Astrocyte (in vitro differentiated cells and primary cell): ENCODE results near the gene DCST1.

Experiments
- EZH2 ChIP-seq: IDR thresholded peaks from 2 replicates; pipeline ENCODE4 v1.6.1; 2012; ENCODE audit warnings: mild to moderate bottlenecking, low read length, inconsistent platforms; ENCODE audit not compliant: insufficient read depth
- TF ChIP-seq, protein P1 (sequence below): IDR thresholded peaks from 2 replicates; pipeline ENCODE4 v1.5.1; 2011; ENCODE audit warnings: low read depth, mild to moderate bottlenecking, inconsistent platforms, low read length, moderate library complexity; ENCODE audit not compliant: insufficient read depth

DNA sequence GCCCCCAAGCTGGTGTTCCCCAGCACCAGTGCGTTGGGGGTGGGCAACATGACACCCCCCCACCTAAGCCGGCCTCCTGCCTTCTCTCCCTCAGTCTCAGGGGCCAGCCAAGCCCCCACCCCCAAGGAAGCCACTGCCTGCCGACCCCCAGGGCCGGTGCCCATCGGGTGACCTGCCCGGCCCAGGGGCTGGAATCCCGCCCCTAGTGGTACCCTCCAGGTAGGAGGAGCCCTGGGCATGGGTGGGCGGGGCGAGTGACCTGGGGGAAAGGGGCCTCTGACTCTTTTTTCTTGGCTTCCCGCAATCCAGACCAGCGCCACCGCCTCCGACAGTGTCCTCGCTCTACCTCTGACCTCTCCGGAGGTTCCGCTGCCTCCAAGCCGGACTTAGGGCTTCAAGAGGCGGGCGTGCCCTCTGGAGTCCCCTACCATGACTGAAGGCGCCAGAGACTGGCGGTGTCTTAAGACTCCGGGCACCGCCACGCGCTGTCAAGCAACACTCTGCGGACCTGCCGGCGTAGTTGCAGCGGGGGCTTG is 28.6 kb downstream of the DCST1 start:
- TF ChIP-seq EZH2: no peak
- TF ChIP-seq, protein P1, sequence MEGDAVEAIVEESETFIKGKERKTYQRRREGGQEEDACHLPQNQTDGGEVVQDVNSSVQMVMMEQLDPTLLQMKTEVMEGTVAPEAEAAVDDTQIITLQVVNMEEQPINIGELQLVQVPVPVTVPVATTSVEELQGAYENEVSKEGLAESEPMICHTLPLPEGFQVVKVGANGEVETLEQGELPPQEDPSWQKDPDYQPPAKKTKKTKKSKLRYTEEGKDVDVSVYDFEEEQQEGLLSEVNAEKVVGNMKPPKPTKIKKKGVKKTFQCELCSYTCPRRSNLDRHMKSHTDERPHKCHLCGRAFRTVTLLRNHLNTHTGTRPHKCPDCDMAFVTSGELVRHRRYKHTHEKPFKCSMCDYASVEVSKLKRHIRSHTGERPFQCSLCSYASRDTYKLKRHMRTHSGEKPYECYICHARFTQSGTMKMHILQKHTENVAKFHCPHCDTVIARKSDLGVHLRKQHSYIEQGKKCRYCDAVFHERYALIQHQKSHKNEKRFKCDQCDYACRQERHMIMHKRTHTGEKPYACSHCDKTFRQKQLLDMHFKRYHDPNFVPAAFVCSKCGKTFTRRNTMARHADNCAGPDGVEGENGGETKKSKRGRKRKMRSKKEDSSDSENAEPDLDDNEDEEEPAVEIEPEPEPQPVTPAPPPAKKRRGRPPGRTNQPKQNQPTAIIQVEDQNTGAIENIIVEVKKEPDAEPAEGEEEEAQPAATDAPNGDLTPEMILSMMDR: no peak
